ENCODE measurements around the gene PKHD1. TPM values are rescaled to one million over a fixed set of nuclear protein-coding genes. Genes with fewer than 3 reads are reported as not detected.

Gene PKHD1
- total RNA-seq, 1 donor from 2014 or later: not detected

- intact Hi-C loops (cut with DNase I): no loop called here
- ATAC-seq (no peak), DNase-seq (ENCODE audit: missing footprints) (no peak)
Measured at GRCh38 chr6:51844336-51844735, 243.1 kb downstream of the PKHD1 start.

DNA sequence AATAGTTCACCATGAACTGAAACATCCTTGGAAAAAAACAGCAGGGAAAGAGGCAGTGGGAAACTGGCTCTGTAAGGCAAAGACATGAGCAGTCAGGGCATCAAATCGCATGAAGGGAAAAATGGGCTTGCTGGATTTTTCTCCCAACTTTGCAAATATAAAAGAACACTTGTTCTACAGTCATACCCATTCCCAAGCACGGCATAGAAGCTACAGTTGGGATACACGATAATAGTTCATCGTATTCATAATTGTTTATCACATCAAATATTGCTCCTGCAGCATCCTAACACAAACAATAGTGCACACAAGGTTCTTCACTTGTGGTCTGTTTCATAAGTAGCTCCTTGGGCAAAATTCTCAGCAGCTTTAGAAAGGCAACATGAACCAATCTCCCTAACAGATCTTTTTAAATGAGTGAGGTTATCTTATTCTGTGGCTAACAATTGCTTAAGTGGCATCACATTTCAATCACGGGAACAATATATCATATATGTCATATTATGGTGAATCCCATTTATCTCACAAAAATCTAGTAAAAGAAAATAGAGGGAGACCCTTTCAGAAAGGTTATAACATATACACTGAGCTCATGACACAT is 243.9 kb downstream of the PKHD1 start:
- no peak for ATAC-seq
- intact Hi-C loops (cut with DNase I): no loop called here
- DNase-seq (ENCODE audit: missing footprints): no peak

GRCh38 chr6:51842804-51843378 is 244.5 kb downstream of the PKHD1 start:
- intact Hi-C loops (cut with DNase I): no loop called here
- no peak for ATAC-seq
- no peak for DNase-seq (ENCODE audit: missing footprints)

DNA sequence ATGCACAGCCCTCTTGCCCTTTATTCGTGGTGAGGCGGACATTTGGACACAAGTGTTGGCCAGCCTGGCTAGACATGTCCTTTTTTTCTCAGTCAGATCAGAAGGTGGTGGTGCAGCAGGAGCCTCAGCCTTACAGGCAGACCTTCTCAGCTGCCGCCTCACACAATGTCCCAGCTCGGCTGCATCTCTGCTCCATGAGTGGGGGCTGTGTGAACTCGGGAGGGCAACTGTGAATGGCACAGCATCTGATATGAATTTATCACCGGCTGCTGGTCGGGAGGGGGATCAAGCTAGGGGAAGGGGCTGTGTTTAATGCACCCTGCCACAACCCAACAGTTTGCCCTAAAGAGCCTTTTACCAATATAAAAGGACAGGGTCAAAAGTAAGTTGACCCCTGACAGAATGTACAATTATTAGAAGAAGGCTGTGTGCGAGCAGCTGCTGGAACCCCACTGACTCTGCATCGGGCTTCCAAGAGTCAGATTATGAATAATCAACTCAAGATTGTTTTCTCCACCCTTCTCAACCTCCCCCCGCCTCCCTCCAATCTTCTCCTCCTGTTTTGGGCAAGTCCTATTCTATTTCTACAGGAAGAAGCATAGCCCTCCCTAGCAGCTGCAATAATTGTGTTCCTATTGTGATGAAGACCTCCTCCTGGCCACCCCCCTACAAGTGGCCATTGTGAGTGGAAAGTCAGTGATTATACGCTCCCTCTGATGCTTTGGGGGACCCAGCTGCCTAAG is 245.2 kb downstream of the PKHD1 start:
- DNase-seq (ENCODE audit: missing footprints) (no peak), ATAC-seq (no peak)
- intact Hi-C loops (cut with DNase I): no loop called here

DNA sequence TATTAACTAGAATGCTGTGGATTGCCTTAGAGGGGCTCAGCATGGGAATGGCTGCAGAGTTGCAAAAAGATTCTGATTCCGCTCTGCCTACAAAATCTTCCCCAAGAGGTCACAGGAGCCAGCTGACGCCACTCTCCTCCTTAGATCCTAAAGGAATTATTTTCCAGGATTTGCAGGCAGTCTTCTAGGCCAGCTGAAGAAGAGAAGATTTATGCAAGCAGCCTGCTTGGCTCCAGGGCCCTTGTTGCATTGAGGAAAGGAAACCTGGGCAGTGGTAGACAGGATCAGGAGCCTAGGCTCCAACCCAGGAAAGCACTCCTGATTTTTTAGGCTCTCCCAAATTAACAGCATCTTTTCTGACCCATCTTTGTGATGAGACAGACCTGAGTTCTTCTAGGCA is 245.8 kb downstream of the PKHD1 start:
- intact Hi-C loops (cut with DNase I): no loop called here
- no peak for ATAC-seq
- no peak for DNase-seq (ENCODE audit: missing footprints)

- no peak for ATAC-seq
- no peak for DNase-seq (ENCODE audit: missing footprints)
- intact Hi-C loops (cut with DNase I): no loop called here
Measured at GRCh38 chr6:51839726-51840374, 247.6 kb downstream of the PKHD1 start.

GRCh38 chr6:51830666-51831065 is 256.7 kb downstream of the PKHD1 start:
- ATAC-seq (no peak), DNase-seq (ENCODE audit: missing footprints) (no peak)
- intact Hi-C loops (cut with DNase I): no loop called here

GRCh38 chr6:51827580-51827979 is 259.8 kb downstream of the PKHD1 start:
- DNase-seq (ENCODE audit: missing footprints): no peak
- ATAC-seq: no peak
- intact Hi-C loops (cut with DNase I): no loop called here

DNA sequence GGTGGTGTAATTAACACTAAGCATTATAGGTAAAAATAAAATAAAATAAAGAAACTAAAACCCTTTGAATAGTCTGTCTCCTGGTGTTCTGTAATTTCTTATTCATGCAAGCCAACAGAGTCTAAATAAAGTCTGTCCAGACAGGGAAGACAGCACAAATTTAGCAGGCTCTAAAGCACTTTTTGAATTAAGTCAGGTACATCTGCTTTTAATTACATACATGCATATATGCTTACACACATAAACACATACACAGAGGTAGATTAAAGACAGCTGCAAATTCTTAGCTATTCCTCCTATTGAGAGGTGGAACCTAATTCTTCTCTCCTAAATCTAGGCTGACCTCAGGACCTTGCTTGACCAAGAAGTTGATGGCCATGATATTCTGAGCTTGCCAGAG is 262.5 kb downstream of the PKHD1 start:
- DNase-seq (ENCODE audit: missing footprints): no peak
- no peak for ATAC-seq
- intact Hi-C loops (cut with DNase I): no loop called here

DNA sequence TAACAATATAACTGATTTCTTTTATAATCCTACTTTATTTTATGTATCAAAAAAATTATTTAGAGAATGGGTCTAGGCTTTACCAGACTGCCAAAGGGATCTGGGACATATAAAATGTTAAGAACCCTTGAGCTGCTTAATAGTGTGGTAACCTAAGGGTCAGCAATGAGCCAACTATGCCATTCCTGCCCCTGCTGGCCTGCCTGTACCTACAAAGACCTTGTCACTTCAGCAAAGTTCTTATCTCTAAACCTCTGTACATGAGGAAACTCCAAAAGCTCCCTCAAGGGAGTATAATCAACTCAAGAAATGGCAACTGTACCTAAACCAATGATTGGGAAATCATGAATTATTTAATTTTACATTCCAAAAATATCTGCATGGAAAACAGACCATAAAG is 266.9 kb downstream of the PKHD1 start:
- DNase-seq (ENCODE audit: missing footprints) (no peak), ATAC-seq (no peak)
- intact Hi-C loops (cut with DNase I): no loop called here

GRCh38 chr6:51818520-51819022 is 268.8 kb downstream of the PKHD1 start:
- no peak for ATAC-seq
- no peak for DNase-seq (ENCODE audit: missing footprints)
- intact Hi-C loops (cut with DNase I): no loop called here

GRCh38 chr6:51817832-51818231 is 269.6 kb downstream of the PKHD1 start:
- DNase-seq (ENCODE audit: missing footprints) (no peak), ATAC-seq (no peak)
- intact Hi-C loops (cut with DNase I): no loop called here

- no peak for ATAC-seq
- intact Hi-C loops (cut with DNase I): no loop called here
- no peak for DNase-seq (ENCODE audit: missing footprints)
Measured at GRCh38 chr6:51814418-51814817, 273.0 kb downstream of the PKHD1 start.

- ATAC-seq: no peak
- no peak for DNase-seq (ENCODE audit: missing footprints)
- intact Hi-C loops (cut with DNase I): no loop called here
Measured at GRCh38 chr6:51813904-51814303, 273.5 kb downstream of the PKHD1 start.

DNA sequence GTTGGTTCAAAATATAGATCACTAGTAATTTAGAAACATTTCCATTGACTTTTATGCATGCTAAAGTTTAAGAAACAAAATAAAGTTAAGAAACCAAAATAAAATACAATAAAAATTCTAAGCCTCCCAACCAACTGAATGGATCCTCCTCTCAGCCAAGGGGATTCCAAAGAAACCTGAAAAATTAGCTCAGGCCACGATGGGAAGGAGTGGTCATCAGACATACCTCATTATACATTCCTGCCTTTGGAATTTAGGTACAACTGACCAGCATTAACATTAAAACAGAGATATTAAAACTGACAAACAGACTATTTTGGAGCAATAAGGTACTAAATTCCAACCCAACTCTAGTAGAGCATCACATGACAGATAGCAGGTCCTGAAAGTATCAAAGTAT is 275.2 kb downstream of the PKHD1 start:
- no peak for DNase-seq (ENCODE audit: missing footprints)
- no peak for ATAC-seq
- intact Hi-C loops (cut with DNase I): no loop called here

DNA sequence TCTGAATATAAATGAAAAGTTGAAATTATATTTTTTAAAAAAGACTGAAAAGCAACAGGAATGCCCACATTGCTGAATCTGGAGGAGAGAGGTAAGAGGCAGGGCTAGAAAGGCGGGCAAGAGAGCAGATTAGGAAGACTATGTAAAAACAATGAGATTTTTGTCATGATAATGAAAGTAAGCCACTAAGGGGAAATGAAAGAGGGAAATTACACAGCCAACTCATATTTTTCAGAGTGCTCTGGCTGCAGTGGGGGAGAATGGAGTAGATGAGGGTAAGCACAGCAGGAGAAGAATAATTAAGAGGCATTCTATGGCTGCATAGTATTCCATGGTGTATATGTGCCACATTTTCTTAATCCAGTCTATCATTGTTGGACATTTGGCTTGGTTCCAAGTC is 281.9 kb downstream of the PKHD1 start:
- DNase-seq (ENCODE audit: missing footprints): no peak
- intact Hi-C loops (cut with DNase I): no loop called here
- no peak for ATAC-seq

DNA sequence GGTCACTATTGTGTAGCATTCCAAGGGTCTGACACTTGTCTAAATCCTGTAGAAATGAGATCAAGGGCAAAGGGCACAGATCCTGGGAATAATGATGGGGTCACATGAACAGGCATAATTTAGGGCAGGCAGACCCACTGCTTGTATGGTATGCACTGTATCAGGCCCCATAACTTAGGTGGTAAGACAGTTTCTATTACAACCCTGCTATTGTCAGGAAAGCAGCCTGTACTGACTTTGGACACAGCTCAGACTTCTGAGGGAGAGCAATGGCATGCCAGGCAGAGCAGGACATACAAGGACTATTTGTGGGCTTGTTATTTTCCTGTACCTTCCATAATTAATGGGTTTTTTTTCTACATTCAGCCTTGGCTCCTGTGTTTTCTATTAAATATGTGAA is 286.8 kb downstream of the PKHD1 start:
- intact Hi-C loops (cut with DNase I): no loop called here
- ATAC-seq: no peak
- no peak for DNase-seq (ENCODE audit: missing footprints)

GRCh38 chr6:51793393-51793792 is 294.0 kb downstream of the PKHD1 start:
- intact Hi-C loops (cut with DNase I): no loop called here
- DNase-seq (ENCODE audit: missing footprints) (no peak), ATAC-seq (no peak)

DNA sequence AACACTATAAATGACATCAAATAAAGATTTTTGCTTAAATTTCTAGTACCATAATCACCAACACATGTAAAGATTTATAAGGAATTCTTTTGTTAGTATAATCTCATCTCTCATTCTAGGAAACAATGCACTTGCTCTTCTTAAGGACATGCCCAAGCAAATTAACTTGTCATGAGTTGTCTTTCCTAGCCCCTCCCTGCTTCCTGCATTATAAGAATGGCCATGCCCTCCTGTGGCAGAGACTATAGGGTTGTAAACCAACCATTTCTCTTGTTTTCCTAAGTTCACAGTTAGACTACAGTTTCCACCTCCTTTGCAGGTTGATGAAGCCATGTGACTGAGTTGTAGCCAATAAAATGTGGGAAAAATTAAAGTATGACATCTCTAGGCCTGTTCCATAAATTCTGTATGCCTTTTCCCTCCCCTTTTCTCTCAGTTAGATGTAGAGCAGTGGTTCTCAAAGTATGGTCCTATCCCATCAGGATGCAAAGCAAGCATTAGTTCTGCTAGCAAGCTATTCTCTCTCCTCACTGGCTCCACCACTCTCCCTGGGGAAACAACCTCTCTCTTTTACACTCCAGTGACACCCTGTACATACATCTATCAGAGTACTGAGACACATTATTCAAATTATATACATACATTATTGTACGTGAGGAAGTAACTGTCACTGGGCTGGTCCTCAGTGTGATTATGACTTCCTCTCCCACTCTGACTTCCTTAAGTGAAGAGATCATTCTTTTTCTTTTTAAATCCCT is 295.0 kb downstream of the PKHD1 start:
- intact Hi-C loops (cut with DNase I): no loop called here
- DNase-seq (ENCODE audit: missing footprints): no peak
- ATAC-seq: no peak
